HG03025 (cell line): Measurements from ENCODE around the gene MAP2K5.
"Not testable (repeated sequence)": the region's sequence is repeated elsewhere in the genome, so short reads cannot be mapped to it uniquely, and the experiment has no call there.

ENCODE experiments used
- ATAC-seq: cut with Tn5 transposase; IDR thresholded peaks from one replicate; pipeline ENCODE4 v1.9.1; 2021; ENCODE audit warnings: mild to moderate bottlenecking, moderate library complexity; ENCODE audit not compliant: unreplicated experiment, low FRiP score

Gene MAP2K5

GRCh38 chr15:67646847-67647246, 104.3 kb downstream of the MAP2K5 start:
- no peak for ATAC-seq

DNA sequence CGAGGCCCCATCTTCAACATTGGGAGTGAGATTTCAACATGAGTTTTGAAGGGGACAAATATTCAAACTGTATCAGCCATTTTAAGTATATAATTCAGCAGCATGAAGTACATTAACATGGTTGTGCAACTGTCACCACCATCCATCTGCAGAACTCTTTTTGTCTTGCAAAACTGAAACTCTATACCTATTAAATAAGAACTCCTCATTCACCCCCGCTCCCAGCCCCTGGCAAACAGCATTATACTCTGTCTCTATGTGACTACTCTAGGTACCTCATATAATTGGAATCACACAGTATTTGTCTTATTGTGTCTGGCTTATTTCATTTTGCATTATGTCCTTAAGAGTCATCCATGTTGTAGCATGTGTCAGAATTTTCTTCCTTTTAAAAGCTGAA, 110.1 kb downstream of the MAP2K5 start:
- ATAC-seq: no peak

DNA sequence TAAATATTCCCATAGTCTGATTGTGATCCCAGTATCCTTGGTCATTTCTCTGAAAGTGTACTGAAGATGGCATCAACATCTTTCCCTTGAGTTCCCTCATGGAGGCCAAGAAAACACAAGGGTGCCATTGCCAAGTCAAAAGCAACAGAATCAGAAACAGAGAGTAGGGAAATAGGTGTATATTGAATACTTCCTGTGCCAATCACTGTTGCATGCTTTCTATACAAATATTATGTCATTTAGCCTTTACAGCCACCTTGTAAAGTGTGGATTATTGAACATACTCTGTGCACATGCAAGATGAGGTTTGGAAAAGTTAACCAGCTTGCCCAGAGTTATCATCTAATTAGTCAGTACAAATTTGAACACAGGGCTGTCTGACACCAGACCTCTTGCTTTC, 117.9 kb downstream of the MAP2K5 start:
- ATAC-seq: no peak

DNA sequence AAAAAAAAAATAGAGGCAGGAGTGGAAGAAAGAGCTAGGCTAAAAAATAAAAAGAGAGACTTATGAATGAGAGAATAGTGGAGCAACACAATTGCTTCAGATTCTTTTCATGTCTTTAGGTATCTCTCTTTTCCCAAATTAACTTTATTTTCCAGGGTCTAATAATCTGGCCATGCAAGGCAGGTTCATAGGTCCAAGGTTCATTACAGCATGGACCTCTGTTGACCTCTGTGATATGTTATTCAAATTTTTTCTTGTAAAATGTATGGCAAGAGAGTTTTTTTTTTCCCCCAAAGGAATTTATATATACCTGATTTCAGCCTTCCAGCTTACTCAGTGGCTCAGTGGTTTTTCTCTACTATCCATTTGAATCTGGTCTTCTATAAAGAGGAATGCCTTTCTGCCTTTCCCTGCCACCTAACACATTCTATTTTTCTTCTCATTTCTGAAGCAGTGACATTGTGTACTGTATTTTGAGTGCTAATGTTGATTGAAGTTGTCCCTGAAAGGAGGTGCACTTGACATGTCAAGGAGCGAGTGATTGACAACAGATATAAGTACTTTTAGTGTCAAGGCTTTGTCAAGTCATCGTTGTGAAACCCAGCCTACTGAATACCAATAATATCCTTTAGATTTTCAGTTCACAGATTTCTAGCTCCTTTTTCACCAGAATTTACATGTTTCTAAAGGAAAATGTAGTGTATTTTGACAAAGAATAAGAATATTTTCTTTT, 118.5 kb downstream of the MAP2K5 start:
- no peak for ATAC-seq

- ATAC-seq: no peak
These were observed 128.3 kb downstream of the MAP2K5 start for GRCh38 chr15:67670647-67671305.

GRCh38 chr15:67672834-67673233, 130.3 kb downstream of the MAP2K5 start:
- ATAC-seq: not testable (repeated sequence)

- ATAC-seq: no peak
These were observed 132.5 kb downstream of the MAP2K5 start for GRCh38 chr15:67674983-67675382.

DNA sequence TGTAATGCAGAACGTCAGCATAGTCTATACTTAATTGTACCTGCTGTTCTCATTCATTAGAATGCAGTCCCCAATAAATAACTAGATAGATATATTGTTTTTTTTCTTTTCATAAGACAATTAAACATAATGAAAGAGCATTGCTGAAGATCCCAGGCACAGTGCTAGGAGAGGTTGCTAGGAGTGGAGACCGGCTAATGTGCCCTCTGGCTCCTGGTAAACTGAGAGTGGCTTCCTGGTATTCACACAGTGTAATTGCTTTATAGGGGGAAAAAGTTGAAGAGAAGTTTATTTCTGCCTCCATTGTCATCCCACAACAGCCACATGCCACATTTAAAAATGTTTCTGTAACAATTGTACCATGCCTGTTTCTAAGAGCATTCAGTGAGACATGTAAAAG, 135.6 kb downstream of the MAP2K5 start:
- ATAC-seq: no peak

GRCh38 chr15:67678993-67679392, 136.5 kb downstream of the MAP2K5 start:
- no peak for ATAC-seq

GRCh38 chr15:67680641-67681040, 138.1 kb downstream of the MAP2K5 start:
- no peak for ATAC-seq

- ATAC-seq: no peak
These were observed 142.6 kb downstream of the MAP2K5 start for GRCh38 chr15:67685008-67685599.

DNA sequence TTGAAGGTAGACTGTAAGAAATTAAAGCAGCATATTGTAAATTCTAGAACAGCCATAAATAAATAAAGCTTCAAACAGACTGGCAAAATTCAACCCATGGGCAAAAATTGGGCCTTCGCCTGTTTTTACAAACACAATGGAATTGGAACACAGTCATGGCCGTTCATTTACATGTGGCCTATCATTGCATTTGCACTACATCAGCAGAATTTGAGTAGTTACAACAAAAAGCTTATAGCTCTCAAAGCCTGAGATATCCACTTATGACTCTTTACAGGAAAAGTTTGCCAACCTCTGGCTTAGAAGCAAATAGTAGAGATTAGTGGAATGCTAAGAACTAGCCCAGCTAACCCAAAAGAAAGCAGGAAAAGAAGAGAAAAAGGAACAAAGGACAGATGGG, 143.2 kb downstream of the MAP2K5 start:
- no peak for ATAC-seq

- no peak for ATAC-seq
These were observed 148.4 kb downstream of the MAP2K5 start for GRCh38 chr15:67690936-67691335.

DNA sequence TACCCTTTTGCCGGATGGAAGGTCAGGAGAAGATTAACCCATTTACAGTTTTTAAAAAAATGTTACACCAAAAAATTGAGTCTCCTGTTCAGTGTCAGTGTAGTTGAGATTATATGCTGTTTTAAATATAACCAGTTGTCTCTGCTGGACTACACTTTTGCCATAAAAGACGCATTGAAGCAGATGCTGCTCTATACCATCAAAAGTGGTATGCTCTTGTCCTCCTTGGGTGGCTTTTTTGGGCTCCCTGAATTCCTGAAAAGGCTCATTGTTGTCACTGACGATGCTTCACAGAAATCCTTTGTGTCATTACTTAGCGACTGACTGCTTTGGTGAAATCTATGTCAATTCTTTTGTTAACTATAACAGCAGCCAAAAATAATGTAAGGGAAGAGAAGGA, 148.9 kb downstream of the MAP2K5 start:
- ATAC-seq: no peak

DNA sequence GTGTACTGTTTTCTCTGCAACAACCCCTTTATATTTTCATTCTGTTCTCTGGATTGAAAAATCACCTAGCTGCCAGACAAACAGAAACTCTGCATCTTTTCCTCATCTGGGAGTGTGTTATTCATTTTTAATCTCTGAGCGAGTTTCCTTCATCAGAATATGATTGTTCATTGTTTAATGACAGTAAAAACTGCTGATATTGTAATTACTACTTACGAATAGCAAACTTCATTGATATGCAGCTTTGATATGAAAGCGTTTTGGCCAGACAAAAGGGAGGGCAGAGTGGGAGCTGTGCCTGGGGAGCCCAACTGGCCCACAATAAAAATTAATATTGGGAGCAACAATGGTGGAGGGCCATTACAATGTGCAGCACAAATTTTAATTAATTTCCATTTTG, 150.1 kb downstream of the MAP2K5 start:
- ATAC-seq: no peak

GRCh38 chr15:67696087-67696486, 153.6 kb downstream of the MAP2K5 start:
- no peak for ATAC-seq

GRCh38 chr15:67700023-67700422, 157.5 kb downstream of the MAP2K5 start:
- no peak for ATAC-seq

DNA sequence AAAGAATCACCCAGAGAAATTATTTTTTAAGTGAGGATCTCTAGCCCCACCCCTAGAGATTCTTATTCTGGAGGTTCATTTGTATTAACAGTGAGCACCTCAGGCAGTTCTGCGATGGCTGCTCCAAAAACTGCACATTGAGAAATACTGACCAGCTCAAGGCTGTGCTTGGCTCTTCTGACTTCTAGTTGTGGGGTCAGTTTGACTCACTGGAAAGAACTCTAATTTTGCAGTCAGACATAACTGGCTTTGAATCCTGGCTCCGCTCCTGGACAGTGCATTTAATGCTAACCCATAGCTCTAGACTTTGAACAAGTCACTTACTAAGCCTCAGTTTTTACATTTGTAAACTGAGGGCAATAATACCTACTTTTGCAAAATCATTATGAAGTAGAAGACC, 159.2 kb downstream of the MAP2K5 start:
- ATAC-seq: no peak

DNA sequence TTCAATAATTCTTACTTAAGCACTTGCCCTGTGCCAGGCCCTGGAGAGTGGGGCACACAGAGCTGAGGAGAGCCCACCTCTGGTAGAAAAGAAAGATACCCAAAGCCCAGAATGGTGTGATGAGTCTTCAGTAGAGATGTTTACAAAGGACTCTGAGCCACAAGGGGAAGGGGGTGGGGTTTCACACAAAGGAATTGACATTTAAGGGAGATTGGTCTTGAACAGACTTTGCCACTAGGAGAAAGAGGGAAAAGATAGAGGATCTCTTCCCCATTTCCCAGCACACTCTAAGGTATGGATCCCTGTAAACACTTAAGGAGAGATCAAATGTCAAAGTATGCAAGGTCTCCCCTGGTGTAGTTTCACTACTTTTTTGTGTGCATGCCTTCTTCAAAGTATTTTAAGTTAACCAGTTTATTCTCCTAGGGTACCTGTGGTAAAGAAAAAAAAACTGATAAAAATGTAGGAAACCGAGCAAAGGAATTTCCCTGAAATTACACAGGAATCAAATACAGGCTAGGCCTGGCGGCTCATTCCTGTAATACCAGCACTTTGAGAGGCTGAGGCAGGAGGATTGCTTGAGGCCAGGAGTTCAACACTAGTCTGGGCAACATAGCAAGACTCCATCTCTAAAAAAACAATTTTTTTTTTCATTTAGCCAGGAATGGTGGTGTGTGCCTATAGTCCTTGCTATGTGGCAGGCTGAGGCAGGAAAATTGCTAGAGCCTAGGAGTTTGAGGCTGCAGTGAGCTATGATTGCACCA, 165.2 kb downstream of the MAP2K5 start:
- no peak for ATAC-seq

DNA sequence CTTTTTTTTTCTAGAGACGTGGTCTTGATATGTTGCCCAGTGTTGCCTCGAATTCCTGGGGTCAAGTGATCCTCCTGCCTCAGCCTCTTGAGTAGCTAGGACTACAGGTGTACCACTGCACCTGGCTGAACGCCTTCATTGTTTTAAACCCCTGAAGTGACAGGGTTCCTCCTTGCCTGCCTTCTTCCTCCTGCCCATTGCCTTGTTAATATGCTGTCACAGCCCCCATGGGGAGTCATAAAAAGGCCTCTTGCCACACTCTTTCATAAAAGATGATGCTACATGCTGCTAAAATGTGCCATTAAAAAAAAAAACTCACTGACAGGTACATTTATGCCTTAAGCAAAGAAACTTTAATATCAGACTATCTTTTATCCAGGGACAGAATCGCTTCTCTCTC, 166.0 kb downstream of the MAP2K5 start:
- ATAC-seq: no peak

DNA sequence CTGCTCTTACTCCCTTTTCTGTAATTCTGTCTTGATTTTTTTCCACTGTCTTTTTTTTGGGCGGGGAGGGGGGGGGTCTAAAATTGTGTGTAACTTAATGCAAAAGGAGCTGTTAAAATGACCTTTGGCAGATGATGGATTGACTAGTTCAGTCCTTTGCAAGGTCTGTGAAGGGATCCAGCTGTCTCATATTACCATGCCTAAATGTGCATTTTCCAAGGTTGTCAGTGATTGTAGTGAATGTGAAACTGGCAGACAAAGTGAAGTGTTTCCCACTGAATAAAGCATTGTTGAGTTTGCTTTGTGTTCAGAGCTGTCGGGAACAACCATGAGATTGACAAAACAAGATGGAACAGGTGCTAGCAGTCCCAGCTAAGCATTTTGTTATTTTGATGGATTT, 172.7 kb downstream of the MAP2K5 start:
- ATAC-seq: no peak
